ENCODE measurements around the gene TTC27.
"Not testable (repeated sequence)": the region's sequence is repeated elsewhere in the genome, so short reads cannot be mapped to it uniquely, and the experiment has no call there.

TTC27 gene

DNA sequence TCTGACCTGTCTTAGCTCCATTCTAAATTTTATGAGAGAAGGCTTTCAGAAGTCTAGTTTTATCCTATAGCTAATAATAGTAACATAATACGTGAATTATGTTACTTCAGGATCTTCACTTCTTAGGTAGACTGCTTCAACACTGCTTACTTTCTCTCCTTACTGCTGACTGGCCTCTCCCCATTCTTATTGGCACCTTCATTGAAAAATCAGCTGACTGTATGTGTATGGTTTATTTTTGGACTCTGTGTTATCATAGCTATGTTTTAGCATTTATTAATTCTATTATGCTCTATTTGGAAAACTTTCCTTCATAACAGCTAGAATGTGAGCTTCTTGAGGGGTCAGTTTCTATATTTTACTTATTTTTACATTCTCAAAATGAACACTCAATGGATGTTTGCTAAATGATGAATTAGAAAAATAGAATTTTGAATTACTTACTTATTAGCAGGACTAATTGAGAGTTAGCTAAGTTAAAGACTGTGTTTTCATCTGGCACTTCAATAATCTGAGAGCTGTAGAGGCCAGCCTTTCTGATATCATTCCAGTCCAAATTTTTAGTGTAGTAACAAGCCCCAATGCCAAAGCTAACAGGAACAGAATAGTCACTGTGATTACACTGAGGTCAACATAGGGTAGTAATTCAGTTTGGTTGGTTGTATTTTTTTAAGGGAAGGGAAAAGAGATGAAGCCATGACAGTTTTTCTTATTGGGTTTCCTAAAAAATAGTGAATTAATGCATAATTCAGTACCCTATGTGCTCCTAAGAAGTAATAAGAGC lies 92.3 kb downstream of the TTC27 start:
- DNase-seq (ENCODE audit: low read depth), result no peak

GRCh38 chr2:32720771-32721170 lies 92.9 kb downstream of the TTC27 start:
- no peak for DNase-seq (ENCODE audit: low read depth)

GRCh38 chr2:32721376-32721775 lies 93.5 kb downstream of the TTC27 start:
- DNase-seq (ENCODE audit: low read depth), result no peak

DNA sequence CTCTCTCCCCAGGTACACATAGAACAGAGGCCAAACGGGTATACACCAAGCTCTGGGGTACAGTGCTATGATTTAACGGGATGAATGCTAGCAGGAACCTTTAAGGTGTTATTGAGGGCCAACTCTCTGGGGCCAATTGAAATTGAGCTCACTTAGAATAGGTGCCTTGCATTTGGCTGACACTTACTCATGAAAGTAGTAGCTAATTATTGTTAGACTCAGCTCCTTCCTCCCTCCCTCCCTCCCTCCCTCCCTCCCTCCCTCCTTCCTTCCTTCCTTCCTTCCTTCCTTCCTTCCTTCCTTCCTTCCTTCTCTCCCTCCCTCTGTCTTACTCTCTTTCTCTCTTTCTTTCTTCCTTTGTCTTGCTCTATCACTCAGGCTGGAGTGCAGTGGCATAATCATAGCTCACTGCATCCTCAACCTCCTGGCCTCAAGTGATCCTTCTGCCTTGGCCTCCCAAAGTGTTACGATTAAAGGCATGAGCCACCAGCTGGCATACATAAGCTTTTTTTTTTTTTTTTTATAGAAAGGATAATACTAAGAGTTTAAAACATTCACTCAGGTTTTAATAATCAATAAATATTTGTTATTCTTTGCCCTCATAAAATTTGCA lies 95.7 kb downstream of the TTC27 start:
- DNase-seq (ENCODE audit: low read depth), result no peak

- not testable (repeated sequence) for DNase-seq (ENCODE audit: low read depth)
Measured at GRCh38 chr2:32726678-32727077, 98.8 kb downstream of the TTC27 start.

- DNase-seq (ENCODE audit: low read depth), result no peak
Measured at GRCh38 chr2:32727157-32727556, 99.3 kb downstream of the TTC27 start.

DNA sequence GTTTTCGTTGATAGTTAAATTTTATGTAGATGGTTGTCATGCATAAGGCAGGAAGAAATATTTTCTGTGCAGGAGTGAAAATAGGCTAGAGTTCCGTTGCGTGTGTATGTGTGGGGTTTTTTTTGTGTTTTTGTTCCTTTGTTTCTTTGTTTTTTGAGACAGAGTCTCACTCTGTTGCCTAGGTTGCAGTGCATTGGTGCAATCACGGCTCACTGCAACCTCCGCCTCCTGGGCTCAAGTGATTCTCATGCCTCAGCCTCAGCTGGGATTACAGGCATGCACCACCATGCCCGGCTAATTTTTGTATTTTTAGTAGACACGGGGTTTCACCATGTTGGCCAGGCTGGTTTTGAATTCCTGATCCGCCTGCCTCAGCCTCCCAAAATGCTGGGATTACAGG lies 103.1 kb downstream of the TTC27 start:
- not testable (repeated sequence) for DNase-seq (ENCODE audit: low read depth)

DNA sequence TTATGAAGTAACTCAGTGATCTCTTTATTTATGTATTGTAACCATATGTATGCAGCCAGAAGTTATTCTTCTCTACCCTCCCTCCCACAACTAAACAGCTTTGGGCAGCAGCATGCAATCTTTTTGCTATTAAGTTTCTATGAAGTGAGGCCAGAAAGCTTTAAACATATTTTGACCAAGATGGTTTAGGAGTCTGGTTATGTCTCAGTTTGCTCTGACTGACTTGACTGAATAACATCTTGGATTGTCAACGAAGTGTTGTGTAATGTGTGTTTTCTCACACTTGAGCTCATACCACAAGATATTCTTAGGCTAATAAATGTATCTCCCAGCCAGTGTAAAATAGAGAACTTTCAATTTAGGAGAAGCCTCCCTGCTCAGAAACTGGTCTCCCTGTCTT lies 104.3 kb downstream of the TTC27 start:
- DNase-seq (ENCODE audit: low read depth), result no peak

DNA sequence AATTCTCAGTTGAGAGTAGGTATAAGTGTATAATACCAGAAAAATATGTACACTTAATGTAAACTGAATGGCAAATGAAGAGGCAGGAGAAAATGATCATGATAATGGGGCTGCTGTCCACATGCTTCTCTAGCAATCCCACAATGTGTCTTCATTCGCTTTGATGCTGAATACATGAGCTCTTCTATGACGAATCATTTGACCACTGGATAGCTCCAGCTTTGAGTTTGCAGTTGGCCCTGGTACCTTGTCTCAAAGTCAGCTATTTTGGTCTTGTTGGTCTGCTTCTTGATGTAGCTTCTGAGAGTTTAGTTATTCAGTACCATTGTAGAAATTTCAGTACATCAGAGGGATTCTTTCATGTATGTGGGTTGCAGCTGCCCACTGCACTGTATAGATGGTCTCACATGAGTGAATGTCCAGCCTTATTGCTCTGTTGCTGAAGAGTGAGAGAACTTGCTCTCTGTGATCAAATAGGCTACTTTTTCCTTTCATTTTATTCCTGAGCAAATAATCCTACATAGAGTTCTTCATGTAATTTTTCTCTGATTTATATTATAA lies 105.1 kb downstream of the TTC27 start:
- DNase-seq (ENCODE audit: low read depth), result no peak

GRCh38 chr2:32735348-32735747 lies 107.5 kb downstream of the TTC27 start:
- DNase-seq (ENCODE audit: low read depth), result no peak

GRCh38 chr2:32738939-32739338 lies 111.1 kb downstream of the TTC27 start:
- no peak for DNase-seq (ENCODE audit: low read depth)

DNA sequence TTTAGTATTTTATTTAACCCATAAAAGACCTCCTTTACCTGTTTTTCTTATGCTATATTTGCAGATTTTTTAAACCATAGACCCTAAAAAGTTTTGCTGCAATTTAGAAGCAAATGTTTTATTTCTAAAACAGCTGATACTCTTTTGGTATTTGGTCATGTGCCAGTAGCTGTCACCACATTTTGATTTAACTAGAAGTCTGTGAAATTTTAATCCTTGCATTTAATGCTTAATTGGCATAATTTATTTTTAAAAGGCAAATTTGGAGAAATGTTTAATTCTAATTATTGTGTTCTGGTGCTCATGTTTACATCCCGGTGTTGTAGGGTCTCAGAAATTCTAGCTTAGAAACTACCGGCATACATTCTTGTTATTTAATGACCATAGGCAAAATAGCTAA lies 111.8 kb downstream of the TTC27 start:
- no peak for DNase-seq (ENCODE audit: low read depth)

GRCh38 chr2:32741575-32741974 lies 113.7 kb downstream of the TTC27 start:
- DNase-seq (ENCODE audit: low read depth), result no peak

DNA sequence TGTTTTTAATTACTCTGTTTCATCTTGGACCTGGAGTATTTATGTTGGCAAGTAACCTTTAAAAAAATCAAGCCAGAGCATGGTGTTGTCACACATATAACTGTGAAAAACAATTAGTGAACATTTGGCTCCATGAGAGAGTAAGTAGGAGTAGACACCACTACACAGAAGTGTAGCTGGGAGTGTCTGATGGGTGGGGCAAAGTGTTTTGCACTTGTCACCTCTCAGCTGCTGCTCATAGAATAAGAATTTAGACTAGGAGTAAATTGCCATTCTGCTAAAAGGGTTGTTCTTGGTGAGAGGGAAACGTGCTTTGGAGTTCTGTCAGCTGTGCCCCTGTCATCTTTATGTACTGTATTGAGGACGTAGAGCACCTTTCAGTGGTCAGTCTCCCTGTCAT lies 114.5 kb downstream of the TTC27 start:
- no peak for DNase-seq (ENCODE audit: low read depth)

- no peak for DNase-seq (ENCODE audit: low read depth)
Measured at GRCh38 chr2:32743480-32744236, 115.8 kb downstream of the TTC27 start.

DNA sequence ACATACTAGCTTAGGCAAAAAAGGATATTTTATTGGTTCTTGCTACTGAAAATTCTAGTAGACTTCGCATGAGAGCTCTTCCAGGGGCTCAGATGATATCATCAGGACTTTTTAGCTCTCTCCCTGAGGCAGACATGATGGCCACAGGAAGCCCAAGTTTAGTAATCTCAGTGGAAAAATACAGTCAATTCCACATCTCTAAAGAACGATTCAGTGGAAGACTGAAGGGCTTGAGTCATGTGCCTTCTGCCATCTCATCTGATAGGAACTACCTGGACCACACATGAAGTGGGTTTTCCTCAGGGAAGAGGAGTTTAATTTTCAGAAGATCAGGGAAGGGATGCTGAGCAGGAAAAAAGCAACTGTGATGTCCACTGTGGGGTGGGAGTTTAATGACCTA lies 117.3 kb downstream of the TTC27 start:
- DNase-seq (ENCODE audit: low read depth), result peak; percentile 14

DNA sequence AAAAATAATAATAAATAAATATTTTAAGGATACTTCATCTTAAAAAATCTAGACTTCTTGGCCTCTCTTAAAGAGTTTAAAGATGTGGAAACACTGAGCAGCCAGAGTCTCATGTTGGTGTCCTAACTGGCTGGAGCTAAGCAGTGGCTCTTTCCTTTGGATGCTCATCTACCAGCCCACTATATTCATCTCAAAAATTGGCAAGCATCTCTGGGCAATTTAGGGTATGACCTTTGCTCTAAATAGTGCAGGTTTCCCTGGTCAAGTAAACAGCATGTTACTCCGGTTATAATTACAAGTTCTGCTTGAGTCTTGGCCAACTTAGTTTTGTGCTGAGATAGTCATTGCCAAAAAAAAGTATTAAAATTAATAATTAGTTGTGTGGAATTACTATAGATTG lies 117.8 kb downstream of the TTC27 start:
- DNase-seq (ENCODE audit: low read depth), result no peak

DNA sequence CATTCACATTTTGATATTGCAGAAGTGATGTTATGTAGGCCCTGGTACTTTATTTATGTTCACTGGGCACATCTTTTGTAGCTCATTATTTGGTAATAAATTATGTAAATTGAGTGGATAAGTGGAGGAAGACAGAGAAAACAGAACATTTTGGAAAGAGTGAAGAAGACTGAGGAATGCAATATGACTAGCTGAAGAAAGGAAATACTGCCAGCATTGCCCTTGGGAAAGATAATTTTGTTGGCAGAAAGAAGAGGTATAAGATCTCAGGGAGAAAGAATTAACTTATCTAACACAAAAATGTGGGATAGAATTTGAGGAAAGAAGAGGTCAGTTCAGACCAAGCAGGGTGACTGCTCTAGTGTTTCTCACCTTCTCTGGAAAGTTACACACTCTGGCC lies 118.8 kb downstream of the TTC27 start:
- DNase-seq (ENCODE audit: low read depth), result no peak

DNA sequence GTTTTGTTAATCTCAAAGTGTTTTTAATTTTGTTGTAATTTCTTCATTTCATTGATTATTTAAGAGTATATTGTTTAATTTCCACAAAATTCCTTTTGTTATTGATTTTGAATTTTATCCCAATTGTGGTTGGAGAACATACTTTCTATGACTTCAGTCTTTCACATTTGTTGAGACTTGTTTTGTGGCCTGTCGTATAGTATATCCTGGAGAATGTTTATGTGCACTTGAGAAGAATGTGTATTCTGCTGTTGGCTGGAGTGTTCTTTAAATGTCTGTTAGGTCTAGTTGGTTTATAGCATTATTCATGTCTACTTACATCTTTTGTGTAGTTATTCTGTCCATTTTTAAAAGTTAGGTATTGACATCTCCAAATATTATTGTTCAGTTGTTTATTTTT lies 120.3 kb downstream of the TTC27 start:
- DNase-seq (ENCODE audit: low read depth), result no peak

GRCh38 chr2:32750880-32751279 lies 123.0 kb downstream of the TTC27 start:
- no peak for DNase-seq (ENCODE audit: low read depth)

DNA sequence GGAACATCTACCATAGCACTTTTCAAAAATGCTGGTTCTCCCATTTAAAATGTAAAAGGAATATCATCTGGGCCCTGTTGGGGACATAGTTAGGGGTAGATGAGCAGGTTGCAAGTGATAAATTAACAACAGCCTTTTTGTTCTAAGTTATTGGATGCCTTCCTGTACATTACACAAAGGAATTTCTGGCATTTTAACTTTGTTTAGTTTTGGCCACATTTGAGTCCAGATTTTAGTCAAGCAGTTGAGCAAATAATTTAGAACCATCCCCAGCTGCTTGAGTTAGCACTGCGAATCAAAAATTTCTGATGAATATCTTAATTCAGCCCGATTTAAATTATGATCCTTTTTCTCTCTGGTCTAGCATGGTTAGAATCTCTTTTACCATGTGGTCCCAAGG lies 124.4 kb downstream of the TTC27 start:
- DNase-seq (ENCODE audit: low read depth), result peak; percentile 19

DNA sequence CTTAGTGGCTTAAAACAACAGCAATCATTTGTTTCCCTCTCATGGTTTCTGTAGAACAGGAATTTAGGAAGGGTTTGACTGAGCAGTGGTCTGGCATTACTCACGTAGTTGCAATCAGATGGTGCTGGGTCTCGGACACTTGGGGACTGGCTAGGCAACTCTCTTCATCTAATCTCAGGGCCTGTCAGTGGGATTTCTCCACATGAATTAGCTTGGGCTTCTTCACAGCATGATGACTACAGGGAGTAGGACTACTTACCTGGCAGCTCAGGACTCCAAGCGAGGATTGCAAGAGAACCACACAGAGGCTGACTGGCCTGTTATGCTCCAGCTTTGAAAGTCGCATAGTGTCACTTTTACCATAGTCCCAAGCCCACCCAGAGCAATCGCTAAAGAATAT lies 125.1 kb downstream of the TTC27 start:
- no peak for DNase-seq (ENCODE audit: low read depth)

DNA sequence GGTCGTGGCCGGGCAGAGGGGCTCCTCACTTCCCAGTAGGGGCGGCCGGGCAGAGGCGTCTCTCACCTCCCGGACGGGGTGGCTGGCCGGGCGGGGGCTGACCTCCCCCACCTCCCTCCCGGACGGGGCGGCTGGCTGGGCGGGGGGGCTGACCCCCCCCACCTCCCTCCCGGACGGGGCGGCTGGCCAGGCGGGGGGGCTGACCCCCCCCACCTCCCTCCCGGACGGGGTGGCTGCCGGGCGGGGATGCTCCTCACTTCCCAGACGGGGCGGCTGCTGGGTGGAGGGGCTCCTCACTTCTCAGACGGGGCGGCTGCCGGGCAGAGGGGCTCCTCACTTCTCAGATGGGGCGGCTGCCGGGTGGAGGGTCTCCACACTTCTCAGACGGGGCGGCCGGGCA lies 126.8 kb downstream of the TTC27 start:
- DNase-seq (ENCODE audit: low read depth), result not testable (repeated sequence)

Measured in non-pigmented ciliary epithelial cell (primary cell).